GM19468 (cell line): ENCODE data around the gene PLTP.

Source experiments
- ATAC-seq: cut with Tn5 transposase; IDR thresholded peaks from one replicate; pipeline ENCODE4 v1.9.1; 2021; ENCODE audit warnings: mild to moderate bottlenecking, moderate library complexity, moderate number of reproducible peaks; ENCODE audit not compliant: unreplicated experiment; ENCODE audit errors: extremely low read depth

The PLTP gene

DNA sequence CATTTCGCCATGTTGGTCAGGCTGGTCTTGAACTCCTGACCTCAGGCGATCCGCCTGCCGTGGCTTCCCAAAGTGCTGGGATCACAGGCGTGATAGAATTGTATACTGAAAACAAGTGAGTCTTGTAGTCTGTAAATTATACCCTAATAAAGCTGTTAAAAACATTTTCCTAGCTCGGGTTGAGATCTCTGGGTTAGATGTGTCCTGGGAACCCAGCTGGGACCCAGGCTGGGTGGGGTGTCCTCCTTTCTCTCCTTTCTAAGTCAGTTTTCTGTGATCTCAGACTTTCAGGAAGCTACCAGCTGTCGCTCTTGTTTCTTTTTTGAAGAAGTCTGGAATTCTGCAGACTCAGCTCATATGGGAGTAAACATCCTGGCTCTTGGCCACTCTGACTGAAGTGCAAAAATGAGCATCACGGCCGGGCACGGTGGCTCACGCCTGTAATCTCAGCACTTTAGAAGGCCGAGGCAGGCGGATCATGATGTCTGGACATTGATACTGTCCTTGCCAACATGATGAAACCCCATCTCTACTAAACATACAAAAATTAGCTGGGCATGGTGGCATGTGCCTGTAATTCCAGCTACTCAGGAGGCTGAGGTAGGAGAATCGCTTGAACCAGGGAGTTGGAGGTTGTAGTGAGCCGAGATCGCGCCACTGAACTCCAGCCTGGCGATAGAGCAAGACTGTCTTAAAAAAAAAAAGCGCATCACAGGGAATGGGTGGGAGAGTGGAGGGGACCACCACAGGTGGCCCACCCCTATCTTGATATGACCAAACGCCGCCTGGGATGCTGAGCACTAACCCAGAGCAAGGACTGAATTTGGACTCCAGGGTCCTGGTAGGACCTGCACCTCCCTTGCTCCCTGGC lies 12.7 kb upstream of the PLTP start:
- no peak for ATAC-seq

DNA sequence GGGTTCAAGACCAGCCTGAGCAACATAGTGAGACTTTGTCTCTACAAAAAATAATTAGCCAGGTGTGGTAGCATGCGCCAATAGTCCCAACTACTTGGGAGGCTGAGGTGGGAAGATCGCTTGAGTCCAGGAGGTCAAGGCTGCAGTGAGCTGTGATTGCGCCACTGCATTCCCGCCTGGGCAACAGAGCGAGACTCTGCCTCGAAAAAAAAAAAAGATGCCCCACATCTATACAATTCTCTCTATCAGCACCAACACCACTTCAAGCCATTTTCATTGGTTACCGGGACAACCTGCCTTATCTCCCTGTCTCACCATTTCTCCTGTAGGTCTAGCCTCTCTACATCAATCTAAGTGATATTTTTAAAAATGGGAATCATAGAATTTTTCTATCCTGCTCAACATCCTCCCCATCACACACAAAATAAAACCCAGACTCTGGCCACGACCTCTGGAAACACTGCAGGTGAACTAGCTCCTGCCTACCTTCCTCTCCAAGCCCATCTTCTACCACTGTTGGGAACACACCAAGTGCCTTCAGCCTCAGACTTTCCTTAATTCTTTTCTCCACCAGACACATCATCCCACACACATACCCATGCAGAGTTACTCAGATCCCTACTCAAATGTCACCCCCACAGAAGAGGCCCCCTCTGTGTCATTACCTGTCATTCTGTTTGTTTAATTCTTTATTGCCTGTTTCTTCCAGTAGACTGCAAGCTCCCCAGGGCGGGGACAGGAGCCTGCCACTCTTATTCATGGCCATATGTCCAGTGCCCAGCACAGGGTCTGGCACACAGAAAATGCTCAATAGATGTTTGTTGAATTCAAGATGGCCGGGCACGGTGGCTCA lies 9.6 kb upstream of the PLTP start:
- no peak for ATAC-seq

DNA sequence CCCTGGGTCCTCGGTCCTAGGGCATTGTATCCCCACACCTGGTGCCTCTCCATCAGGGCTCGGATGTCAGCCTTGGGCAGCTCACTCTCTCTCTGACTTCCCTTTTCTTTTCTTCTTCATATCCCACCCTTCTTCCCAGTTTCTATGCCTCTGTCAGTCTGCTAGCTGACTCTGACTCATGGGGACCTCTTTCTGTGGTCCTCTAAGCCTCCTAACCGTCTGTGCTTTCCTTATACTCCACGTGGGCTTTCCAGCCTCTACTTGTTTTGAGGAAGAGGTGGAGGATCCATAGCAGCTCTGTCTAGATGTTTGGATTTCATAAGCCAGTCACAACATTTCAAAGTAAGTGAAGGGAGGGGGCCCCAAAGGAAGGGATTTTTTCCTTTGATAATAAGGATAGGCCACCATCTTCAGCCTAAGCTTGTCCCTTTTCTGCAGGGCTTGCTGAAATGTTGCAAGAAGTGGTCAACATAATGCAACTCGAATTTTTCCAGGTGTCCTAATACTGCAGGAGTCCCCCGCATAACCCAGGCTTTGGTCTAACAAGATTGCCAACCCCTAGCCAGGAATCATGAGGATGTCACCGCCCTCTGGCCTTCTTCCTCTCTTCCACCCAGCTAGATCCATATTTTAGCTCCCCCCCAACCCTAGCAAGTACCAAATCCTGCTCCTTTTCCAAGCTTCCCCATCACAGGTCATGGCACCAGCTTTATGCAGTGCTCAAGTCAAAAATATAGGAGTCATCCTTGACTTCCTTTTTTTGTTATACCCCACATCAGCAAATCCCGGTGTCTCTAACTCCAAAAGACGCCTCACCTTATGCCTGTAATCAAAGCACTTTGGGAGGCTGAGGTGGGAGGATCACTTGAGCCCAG lies 8.7 kb upstream of the PLTP start:
- ATAC-seq: no peak

DNA sequence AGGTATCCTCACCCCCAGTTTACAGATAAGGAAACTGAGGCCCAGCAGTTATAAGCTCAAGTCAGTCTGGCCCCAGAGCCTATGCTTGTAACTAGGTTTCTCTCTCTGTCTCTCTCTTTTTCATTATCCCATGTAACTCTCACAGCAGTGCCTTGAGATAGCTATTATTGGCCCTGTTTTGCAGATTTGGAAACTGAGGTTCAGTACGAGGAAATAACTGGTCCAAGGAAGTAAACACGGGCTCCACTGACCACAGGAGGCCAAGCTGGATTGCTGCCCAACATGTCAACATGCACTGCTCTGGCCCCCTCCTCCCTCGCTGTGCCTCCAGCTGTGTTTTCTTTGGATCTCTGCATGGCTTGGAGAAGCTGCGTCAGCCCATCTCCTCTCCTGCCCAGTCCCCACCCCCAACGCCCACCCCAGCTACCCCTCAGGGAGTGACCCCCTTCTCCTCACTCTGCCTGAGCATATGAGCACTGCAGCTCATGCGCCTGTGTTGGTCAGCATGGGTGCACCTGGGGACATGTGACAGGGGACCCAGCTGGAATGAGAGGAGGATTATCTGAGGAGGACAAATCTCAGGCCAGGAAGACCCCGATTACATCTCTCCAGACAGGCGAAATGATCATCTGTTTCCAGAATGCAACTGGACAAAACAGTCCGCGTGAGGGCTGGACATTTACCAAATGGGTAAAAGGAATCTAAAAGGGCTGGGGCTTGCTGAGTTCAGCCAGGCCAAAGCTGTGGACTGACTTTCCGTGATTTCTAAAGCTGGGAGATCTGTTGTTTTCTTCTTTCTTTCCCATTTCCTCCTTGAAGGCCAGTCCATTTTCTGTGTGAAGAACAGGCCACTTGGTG lies 7.8 kb upstream of the PLTP start:
- no peak for ATAC-seq

DNA sequence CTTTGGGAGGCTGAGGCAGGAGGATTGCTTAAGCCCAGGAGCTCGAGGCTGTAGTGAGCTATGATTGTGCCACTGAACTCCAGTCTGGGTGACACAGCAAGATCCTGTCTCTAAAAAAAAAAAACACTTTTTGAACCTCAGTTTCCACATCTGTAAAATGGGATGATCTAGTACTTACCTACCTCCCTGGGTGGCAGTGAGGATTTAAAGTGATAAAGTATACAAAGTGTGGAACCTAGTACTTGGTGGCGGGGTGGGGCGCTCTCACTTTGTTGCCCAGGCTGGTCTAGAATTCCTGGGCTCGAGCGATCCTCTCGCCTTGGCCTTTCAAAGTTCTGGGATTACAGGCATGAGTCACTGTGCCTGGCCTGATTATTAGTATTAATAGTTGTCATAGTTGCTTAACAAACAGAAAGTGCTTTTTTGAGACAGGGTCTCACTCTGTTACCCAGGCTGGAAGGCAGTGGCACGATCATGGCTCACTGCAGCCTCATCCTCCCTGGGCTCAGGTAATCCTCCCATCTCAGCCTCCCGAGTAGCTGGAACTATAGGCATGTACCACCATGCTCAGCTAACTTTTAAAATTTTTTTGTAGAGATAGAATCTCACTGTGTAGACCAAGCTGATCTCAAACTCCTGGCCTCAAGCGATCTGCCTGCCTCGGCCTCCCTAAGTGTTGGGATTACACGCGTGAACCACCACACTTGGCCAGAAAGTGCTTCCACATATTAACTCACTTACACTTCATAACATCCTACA lies 7.0 kb upstream of the PLTP start:
- no peak for ATAC-seq

DNA sequence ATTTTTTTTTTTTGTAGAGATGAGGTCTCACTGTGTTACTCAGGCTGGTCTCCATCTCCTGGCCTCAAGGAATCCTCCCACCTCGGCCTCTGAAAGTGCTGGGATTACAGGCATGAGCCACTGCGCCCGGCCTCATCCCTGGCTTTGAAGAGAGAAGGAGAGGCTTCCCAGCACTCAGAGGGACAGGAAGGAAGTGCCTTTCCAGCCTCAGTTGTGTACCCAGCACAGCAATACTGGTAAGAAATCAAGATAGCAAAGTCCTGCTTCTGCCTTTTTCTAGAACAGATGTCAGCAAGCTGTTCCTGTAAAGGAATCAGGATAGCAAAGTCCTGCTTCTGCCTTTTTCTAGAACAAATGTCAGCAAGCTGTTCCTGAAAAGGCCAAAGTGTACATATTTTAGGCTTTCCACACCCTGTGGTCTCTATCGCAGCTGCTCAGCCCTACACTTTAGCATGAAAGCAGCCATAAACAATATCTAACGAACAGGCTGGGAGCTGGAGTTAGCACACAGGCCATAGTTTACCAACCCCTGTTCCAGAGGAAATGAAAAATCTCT lies 6.3 kb upstream of the PLTP start:
- ATAC-seq: no peak

DNA sequence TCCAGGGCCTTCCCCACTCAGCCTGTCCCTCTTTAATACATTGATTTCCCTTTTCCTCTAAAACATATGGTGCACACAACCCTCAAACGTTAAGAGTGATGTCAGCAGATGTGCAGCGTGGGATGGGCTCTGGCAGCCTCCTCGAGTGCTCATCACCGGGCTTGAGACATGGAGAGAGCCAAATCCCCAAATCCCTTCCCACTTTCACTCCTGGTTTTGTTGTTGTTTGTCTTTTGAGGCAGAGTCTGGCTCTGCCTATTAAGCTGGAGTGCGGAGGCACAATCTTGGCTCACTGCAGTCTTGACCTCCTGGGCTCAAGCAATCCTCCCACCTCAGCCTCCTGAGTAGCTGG lies 5.8 kb upstream of the PLTP start:
- no peak for ATAC-seq

DNA sequence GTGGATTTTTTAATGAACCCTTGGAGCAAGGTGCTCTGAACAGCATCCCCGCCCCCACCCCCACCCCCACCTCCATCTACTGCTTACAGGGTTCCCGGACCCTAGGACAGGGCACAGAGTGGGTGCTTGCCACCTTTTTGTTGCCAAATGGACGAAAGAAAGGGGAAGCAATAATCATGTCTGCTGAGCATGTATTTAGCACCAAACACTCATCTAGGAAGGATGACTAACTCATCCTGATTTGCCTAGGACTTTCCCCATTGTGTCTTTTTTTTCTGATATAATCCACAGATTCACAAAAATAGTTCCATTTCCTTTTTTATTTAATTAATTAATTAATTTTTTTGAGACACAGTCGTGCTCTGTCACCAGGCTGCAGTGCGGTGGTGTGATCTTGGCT lies 1.2 kb upstream of the PLTP start:
- no peak for ATAC-seq

DNA sequence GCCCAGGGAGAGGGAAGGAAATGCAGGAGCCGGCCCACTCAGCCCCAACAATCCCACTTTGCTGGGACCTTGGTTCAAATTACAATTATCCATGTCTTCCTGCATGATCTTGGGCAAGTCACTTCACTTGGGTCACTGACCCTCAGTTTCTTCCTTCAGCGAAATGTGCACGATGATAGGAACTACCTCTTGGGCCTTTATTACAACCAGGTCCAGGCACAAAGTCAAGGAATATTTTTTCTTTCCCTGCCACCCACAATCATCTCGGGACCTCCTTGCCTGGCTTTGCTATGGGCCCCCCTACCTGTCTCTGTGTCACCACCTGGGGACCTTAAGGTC lies 358 bp upstream of the PLTP start:
- ATAC-seq: no peak

DNA sequence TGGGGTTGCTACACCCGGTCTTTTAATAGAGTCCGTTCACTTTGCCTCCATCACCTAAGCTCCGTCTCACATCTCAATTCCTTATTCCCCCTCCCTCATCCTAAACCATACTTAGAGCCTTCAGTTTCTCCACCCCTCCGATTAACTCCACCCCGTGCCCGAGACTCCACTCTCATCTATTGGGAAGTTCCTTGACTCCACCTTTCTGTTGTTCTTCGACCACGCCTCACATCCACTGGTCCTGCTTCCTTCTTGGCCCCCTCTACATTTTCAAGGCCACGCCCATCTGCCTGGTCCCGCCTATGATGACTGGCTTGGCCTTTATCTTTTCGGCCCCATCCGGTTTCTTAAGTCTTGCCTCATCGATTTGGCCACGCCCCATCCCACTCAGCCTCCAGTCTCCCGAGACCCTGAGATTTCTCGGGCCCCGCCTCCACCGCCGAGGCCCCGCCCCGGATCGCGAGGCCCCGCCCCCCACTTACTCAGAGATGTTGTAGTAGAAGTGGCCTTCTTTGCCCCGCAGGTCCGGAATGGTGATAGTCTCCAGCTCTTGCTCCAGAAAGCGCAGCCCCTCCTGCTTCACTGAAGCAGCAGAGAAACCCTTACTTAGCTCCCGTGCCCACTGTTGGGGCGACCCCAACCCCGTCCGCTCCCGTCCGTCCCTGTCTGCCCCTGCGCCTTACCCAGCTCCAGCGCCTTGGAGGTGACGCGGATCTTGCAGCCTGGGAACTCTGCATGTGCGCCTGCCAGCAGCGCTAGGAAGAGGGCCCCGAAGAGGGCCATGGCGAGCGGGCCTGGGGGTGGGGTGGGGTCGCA lies 1.1 kb downstream of the PLTP start:
- ATAC-seq: peak; percentile 76

DNA sequence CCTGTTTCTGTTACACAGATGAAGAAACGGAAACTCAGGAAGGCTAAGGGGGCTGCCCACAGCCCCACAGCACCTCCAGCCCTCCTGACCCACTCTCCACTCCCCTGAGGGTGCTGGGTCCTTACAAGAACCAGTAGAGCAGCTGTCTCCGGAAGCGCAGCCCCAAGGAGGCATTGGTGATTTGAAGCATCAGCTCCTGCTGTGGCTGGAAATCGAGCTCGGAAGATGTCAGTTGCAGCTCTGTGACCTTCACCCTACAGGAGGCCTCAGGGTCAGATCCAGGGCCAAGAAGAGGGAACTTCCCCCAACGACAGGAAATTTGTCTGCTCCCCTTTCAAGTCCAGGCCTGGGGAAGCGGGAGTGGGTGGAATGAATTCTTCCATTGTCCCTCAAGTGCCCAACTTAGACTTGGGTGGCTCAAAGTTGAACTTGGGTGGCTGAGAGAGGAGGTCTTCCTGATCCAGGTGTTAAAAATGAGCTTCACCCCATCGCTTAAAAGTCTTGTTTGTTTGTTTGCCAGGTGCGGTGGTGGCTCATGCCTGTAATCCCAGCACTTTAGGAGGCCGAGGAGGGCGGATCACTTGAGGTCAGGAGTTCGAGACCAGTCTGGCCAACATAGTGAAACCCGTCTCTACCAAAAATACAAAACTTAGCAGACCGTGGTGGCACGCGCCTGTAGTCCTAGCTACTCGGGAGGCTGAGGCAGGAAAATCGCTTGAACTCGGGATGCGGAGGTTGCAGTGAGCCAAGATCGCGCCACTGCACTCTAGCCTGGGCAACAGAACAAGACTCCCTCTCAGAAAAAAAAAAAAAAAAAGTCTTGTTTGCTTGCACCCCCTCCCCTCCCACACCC lies 1.9 kb downstream of the PLTP start:
- ATAC-seq: no peak

DNA sequence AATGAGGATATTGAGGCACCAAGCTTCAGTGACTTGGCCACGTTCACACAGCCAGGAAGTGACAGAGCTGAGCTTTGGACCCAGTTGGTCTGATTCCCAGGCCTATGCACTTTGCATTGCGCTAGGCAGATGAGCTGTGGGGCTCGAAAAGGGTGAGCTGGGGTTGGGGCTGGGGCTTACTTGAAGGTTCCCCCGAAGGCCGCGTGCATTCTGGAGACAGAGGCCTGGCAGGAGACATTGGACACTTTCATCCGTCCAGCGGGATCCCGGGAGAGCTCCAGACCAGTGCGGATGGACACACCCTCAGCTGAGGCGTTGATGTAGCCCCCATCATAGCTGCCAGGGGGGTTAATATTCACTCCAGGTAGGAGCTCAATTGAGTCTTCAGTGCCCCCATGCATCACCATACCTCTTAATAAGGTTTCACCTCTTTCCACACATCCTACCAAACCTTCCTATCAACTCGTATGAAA lies 2.6 kb downstream of the PLTP start:
- ATAC-seq: no peak

DNA sequence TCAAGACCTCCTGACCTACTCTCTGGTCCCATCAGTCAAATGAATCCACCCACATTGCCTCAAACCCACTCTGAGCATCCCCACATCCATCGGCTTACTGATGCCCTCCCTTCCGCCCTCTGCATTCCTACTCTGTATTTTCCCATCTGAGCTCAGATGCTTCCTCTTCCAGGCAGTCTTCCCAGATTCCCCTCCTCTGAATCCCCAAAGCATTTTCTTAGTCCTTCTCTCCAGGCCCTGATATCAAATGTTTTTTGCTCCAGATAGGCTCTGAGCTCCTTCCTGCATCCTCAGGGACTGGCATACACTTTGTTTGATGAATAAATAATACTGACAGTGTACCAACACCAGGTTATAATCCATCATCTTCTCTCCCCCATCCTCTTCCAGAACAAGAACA lies 3.9 kb downstream of the PLTP start:
- no peak for ATAC-seq

DNA sequence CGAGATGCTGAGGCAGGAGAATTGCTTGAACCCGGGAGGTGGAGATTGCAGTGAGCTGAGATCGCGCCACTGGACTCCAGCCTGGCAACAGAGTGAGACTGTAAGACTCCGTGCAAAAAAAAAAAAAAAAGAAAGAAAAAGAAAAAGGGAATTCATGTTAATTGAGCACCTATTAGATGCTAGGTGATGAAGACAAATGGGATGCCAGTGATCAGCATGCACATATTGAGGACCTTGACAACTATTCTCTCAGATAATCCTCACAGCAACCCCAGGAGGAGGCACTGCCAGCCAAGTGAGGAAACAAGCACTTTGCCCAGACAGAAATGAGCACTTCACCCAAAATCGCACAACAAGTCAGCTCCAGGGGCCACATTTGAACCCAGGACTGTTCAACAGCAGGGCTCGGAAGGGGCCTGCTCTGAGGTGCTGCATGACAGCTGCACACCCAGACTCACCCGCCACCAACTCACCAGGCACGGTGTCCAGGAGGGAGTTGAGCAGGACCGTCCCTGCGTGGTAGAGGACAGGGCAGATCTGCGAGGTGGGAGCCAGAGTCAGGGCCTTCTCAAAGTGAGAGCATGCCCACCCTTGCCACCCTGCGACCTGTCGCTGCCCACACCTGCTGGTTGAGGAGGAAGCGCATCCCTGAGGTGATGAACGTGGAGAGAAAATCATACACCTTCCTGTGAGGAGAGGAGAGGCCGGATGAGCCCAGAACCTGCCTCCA lies 4.6 kb downstream of the PLTP start:
- no peak for ATAC-seq

DNA sequence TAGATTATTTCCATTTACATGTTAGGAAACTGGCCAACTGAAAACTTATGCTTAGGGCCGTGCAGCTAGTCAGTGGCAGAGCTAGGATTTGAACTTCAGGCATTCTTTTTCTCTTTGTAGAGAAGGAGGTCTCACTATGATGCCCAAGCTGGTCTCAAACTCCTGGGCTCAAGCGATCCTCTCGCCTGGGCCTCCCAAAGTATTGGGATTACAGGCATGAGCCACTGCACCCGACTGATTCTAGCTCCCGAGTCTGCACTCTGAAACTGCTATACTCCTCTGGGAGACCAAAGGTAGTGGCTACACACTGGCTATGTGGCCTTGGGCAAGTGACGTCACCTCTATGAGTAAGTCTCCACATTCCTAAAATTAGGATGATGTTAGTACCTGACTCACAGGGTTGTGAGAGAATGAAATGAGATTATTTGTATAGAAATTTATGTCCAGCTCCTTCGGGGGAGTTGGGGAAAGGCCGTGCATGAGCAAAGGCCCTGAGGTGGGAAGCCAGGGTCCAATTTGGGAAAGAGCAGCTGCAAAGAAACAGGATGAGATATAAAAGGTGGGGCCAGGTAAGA lies 6.4 kb downstream of the PLTP start:
- no peak for ATAC-seq
